HG03159 (cell line): ENCODE results near the gene SRPK1.

ENCODE experiments used
- ATAC-seq: cut with Tn5 transposase; IDR thresholded peaks from one replicate; pipeline ENCODE4 v1.9.1; 2021; ENCODE audit warnings: mild to moderate bottlenecking, moderate library complexity; ENCODE audit not compliant: unreplicated experiment

SRPK1 gene

DNA sequence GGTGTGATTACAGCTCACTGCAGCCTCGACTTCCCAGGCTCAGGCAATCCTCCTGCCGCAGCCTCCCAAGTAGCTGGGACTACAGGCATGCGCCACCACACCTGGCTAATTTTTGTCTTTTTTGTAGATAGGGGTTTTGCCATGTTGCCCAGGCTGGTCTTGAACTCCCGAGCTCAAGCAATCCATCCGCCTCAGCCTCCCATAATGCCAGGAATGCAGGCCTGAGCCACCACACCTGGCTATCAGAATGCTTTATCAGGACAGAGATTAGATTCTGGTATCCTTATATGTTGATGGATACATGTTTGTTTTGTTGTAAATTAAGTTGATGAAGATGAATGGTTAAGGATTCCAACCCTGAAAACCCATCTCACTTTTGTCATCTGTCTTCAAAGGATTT lies 91.6 kb downstream of the SRPK1 start:
- no peak for ATAC-seq

DNA sequence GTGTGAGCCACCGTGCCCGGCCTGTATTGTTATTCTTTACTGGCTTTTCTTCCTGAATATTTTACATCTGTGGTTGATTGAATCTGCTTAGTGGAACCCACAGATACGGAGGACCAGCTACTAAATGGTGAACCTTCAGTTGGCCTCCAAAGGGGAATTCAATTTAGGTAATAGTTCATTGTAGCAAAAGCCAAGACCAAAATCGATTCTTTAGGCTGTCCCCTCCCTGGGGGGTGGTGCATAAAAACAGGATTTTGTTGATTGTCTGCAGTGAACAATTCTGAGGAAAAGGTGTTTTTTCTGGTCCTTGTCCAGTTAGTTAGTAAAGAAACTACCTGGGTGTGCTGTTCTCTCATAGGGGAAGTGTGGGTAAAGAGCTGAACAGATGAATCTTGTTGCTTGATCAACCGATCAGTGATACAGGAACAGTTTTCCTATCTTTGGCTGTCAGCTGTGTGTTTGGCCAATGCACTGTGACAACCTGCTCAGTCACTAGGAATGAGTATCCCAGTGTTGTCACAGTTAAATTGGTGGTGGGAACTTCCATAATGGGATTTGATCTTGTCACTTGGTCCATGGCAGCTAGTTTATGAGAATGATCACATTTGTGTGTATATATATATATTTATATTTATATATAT lies 96.2 kb downstream of the SRPK1 start:
- no peak for ATAC-seq

DNA sequence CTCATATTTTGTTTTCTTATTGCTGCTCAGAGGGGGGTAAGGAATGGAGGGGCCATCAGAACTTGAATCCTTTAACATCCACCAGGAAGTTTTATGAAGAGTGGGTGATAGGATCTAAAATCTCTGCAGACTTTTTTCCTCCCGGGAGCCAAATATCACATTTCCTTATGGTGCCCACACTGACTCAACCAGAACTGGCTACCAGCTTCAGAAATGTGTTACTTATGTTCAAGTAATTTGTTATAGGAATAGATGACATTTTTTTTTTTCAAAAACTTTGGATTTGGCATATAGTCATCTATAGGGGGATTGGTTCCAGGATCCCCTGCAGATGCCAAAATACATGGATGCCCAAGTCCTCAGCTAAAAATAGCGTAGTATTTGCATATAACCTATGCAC lies 97.3 kb downstream of the SRPK1 start:
- no peak for ATAC-seq

DNA sequence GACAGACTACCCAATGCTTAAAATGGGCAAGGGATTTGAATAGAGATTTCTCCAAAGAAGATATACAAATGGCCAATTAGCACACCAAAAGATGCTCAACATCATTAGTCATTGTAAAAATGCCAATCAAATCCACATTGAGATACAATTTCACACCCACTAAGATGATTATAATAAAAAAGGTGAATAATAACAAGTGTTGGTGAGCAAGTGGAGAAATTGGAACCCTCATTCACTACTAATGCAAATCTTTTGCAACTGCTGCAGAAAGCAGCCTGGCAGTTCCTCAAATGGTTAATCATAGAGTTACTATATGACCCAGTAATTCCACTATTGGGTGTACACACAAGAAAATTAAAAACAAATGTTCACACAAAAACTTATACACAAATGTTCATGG lies 103.4 kb downstream of the SRPK1 start:
- no peak for ATAC-seq

DNA sequence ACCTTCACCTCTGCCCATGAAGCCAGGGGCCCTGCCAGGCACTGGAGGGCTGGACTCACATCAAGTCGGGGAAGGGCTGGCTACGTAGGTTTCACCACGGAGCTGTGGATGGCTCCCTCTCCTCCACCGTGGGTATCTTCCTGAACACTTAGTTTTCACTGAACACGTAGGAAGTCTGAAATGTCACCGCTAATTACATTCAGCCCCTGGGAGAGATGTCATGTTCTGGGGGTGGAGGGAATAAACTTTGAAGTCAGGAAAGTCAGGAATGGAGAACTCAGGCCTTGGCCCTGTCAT lies 109.3 kb downstream of the SRPK1 start:
- ATAC-seq: no peak

DNA sequence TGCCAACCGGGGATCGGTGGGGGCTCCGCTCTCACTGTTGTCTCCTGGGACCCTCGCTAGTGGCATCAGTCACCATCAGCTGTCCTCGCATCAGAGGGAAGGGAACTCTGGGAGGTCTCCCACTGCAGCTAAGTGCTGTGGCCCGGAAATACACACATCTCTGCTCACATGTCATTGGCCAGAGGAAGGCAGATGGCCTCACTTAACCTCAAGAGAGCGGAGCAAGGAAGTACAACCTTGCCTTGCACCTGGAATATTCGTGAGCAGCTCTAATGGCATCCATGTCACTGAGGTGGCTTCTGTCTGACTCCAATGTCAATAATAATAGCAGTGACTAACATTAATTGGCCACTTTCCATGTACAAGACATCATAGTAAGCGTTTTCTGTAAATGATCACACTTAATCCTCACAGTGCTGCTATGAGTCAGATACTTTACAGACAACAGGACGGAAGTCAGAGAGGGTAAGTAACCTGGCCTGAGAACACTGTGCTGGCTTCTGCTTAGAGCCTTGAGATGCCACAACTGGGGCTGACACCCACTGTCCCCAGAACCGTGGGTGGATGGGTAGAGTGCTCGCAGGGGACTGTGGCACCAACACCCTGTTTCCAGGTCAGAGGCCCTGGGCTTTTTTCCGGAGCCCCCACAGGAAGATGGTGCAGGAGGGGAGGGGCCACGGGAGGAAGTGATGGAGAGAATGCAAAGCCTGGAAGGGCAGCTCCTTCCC lies 109.8 kb downstream of the SRPK1 start:
- no peak for ATAC-seq

DNA sequence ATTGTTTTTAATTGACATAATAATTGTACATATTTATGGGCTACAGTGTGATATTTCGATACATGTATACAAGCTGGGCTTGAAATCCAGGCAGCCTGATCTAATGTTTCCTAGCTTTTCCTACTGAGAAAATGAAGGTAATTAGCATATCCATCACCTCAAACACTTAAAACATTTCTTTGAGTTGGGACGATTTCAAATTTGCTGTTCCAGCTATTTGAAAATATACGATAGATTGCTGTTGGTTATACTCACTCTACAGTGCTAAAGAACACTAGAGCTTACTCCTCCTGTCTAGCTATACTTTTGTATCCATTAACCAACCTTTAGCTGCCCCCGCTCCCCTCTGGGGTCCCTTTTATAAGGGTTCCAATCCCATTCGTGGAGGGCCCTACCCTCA lies 111.1 kb downstream of the SRPK1 start:
- no peak for ATAC-seq

DNA sequence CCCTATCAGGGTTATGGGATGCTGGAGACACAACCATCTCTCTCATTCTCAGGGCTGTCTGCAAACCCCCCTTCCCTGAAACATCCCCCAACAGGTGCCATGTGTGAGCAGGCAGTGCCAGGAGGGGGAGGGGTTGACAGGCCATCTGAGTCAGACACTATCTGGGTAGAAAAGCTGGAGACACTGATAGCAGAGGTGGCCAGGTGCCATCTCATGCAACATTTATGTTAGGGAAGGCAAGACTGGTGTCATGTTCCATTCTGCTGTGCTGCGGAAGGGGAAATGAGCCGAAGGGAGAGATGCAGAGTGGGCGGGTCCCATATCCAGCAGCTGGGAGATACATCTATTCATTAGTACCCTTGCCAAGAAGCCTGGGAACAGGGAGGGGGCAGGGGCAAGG lies 112.2 kb downstream of the SRPK1 start:
- no peak for ATAC-seq

DNA sequence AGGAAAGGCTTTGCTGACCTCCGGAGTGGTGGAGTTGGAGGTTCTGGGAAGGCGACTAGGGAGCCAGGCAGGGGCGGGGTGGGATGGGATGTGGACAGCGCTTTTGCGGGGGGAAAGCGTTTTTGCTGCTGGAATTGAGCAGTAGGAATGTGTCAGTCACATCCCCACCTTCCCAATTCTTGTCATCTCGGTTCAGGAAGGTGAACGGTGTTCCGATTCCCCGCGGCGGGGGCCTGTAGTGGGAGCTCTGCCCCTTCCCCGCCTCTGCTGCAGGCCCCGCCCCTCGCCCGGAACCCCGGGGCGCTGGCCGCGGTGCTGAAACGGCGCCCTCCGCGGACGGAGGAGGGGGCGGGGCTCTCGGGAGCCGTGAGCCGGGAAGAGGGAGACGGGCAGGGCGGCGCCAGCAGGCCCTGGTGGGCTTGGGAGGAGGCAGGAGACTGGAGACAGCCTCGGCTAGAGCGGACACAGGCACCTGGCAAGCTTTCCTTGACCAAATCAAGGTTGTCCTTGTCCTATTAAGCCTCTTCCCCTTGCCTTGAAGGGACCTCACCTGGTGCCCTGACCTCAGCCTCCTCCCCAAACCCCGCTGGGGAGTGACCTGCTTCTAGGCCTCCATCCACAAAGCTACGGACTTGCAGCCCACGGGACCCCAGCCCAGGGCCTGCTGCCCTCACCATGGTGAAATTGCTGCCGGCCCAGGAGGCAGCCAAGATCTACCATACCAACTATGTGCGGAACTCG lies 115.7 kb downstream of the SRPK1 start, which contains the start of gene LHFPL5:
TSS of gene LHFPL5 (plus strand) at position 357 of the 741 bp plus-strand sequence. CDS start at position 676, 319 bp downstream.
- no peak for ATAC-seq

DNA sequence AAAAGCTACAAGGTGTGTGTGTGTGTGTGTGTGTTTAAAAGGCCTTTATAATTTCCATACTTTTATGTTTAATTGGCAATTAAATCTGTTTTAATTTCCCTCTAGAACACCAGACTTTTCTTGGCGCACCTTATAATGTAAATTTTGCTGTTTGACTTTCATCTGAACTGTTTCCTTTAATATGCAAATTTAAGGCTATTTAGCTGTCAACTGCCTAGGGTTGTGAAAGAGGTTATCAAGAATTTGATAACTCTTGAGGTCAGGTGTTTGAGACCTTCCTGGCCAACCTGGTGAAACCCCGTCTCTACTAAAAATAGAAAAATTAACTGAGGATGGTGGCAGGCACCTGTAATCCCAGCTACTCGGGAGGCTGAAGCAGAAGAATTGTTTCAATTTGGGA lies 119.8 kb downstream of the SRPK1 start:
- ATAC-seq: no peak

DNA sequence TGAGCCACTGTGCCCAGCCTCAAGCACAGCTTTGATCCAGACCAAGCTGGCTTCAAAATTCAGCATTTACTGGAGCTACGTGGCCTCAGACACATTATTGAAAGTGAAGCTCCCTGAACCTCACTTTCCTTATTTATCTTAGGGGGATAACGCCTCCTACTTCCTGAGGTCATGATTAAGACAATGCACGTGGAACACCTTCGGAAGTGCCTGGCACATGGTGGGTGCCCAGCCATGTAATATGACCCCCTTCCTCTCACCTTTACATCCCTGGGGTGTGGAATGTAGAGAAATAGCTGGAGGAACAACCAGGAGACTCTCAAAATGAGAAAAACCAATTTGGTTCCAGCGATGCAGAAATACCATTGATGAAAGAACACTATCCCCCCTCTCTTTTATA lies 122.2 kb downstream of the SRPK1 start:
- ATAC-seq: no peak

DNA sequence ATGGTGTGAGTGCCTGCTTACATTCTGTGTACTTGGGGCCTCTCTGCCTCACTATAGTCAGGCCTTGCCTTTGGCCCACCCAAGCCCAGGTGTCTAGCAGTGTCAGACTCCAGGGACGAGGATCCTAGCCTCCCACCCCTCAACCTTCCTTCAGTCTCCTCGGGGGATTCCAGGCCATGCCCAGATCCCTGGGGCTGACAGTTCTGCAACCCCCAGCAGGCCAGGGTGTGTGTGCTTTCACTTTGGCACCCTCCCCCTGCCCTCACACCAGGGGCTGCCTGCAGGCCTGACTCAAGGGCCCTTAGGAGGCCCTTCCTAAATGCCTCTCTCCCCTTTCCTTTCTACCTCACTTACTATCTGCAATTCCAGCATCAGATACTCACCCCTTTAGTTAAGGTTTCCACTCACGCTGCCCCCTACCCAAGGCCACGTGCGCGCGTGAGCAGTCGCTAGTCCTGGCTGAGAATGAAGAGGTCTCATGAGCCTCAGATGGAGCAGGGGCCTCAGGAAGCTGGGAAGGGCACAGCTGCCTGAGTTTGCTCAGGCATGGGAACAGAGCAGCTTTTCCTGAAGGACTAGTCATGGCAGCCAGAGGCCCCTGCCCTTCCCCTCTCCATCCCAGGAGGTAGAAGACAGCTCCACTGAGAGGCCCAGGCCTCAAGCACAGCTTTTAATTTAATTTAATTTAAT lies 122.9 kb downstream of the SRPK1 start:
- ATAC-seq: no peak

DNA sequence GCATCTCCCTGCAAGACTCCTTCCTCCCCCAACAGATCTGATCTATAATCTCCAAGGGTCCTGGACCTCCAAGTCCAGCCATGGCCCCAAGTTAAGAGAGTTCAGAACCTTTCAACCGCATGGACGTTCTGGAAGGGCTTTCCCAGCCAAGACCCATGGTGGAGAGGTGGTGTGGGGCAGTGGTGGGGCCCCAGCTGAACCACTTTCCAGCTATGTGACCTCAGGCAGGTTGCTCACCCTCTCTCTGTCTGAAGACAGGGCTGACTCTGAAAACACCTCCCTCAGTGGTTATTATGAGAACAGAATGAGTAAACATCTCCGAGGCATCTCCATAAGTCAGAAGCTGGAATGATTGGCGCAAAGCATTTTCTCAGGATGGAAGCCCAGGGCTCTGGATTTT lies 124.7 kb downstream of the SRPK1 start:
- no peak for ATAC-seq

DNA sequence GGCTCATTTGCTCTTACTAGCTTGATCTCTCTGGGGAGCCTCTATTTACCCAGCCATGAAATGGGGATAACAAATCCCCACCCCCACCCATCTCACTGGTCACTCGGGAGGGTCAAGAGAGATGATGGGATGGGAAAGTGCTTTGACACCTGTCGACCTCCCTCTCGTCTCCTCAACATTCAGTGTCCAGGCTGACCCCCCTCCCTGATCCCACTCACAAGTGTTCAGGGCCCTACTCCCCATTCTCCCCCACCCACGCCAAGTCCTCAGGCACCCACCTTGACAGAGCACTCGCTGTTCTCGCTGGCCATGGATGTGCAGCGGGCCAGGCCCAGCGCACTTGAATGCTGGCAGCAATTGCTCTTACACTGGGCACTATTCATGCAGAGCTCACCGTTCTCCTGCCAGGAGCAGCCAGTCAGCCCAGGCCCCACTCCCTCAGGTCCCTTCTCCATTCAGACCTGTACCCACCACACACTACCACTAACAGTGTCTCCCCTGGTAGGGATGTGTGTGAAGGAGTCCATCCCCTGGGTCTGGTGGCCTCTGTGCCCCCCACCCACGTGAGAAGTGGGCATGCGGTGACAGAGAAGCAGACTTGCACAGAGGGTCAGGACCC lies 125.3 kb downstream of the SRPK1 start:
- no peak for ATAC-seq

DNA sequence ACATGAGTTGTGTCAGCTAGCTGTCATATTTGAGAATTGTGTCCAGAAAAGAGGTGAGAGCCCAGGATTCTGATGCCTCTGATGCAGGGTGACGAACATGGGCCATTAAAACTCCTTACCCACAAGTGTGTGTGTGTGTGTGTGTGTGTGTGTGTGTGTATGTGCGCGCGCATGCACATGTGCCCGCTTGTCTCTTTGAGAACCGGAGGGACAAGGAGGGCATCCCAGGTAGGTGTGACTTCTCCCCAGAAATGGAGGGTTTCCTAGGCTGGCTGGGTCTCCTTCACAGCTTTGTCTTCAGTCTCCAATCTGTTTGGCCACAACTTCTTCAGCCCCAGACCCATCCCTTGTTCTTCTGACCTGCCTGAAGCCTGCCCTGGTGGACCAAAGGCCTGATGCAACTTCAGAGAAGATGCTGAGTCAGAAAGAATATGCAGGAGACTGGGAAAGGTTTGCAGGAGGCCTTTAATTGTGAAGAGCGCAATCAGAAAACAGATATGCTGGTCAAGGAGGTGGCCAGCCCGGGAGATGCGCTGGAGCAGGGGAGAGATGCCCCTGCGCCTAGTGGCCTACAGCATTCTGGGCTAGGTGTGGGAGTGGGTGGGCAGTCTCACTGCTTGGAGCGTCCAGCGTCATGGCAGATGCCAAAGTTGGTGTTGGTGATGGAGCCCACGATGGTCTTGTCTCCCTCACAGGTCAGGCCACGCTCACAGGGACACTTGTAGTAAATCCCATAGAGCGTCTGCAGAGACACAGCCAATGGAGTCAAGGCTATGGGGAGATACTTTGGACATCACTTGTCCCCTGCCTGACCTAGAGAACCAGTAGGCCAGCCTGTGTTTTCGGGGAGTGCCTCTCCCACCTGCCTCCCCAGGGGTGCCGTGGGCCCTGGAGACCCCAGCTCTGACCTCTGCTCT lies 126.1 kb downstream of the SRPK1 start:
- ATAC-seq: no peak

DNA sequence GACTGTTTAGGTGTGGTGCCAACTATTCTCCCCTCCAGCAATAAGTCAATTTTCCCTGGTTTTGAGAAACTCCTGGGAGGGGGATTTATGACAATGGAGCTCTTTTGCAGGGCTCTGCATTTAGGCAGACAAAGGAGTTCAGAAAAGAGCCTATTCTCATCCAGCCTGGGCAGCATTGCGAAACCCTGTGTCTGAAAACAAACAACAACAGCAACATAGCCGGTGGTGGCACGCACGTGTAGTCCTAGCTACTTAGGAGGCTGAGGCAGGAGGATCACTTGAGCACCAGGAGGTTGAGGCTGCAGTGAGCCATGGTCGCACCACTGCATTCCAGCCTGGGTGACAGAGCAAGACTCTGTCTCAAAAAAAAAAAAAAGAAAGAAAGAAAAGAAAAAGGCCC lies 130.2 kb downstream of the SRPK1 start:
- ATAC-seq: no peak

DNA sequence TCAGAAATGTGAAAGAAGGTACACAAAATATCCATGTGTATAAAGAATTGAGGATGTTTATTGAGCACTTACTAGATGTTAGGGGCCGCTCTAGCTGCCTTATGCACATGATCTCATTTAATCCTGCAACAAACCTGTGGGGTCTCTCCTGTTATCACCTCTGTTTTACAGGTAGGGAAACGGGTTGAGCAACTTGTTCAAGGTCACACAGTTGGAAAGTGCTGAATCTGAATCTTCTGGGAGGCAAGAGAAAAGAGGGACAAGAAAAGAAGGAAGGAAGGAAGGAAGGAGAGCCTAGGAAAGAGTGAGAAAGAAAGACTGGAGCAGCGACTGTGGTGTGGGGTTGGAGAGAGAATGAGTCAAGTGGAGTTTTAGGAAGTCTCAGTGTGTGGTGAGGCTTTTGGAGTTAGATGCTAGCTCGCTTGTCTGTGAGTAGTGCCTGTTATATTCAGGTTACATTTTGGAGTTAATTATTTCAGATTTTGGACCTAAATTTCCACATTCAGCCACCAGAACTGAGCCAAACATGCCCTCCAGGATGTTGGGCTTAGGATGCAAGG lies 132.4 kb downstream of the SRPK1 start:
- ATAC-seq: no peak

DNA sequence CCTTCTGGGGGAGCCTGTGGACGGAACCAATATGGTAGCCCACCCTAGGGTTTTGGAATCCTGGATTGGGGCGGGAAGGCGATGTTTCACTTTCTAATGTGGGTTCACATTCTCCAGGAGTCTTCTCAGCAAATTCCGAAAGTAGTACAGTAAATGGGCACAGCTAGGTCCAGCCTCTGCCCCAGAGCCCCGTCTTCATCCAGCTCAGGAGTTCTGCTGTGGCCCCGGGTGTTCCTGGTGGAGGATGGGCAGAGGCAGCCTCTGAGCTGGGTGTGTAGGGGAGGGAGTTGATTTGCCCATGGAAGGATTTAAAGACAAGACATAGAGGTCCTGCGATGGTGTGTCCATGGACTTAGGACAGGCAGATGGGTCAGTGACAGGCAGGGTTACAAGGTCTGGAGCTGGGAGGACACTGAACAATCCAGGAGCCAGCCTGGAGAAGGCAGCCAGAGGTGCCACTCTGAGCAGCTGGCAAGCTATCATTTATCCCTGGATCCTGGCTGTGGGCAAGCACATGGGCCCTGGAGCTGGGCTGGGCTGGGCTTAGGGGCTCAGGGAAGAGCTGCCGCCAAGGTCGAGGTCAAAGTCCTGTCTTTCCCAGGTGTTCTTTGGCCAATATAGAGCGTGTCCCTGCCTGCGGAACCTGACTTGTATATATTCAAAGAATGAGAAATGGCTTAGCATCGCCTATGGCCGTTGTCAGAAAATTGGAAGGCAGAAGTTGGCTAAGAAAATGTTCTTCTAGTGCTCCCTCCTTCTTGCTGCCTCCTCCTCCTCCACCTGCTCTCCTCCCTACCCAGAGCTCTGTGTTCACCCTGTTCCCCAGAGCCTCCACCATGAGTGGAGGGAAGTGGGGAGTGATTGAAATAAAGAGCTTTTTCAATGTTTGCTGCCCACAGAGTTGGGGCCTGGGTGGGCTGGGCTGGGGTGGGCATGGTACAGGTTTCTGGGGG lies 133.4 kb downstream of the SRPK1 start:
- no peak for ATAC-seq

DNA sequence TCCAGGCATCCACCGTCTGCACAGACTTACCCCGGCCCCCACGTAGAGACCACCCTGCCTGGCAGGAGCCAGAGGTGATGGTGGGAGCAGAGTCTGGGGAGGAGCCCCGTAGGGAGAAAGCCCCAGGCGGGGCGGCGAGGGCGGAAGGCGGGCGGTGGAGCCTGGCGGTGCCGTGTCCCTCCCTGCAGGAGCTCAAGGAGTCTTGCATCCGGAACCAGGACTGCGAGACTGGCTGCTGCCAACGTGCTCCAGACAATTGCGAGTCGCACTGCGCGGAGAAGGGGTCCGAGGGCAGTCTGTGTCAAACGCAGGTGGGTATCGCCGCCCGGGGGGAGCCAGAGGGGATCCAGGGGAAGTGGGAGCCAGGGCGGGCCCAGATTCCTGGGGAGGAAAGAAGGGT lies 134.1 kb downstream of the SRPK1 start:
- ATAC-seq: no peak
